Activated CD4-positive, CD25-positive, alpha-beta regulatory T cell (primary cell): Measurements from ENCODE around the gene ZNF775.

Experiments used
- DNase-seq, 4 experiments: peaks; one replicate each; lab custom pipeline; 2025; lab: John Stamatoyannopoulos, UW

The ZNF775 gene

GRCh38 chr7:150378853-150379440 is at the start of gene ZNF775:
ZNF775 (plus strand) TSS chr7:150379330; CDS start chr7:150388471, 9,141 bp downstream.
- DNase-seq, result peak; percentile 79 to 89 (median 86)

DNA sequence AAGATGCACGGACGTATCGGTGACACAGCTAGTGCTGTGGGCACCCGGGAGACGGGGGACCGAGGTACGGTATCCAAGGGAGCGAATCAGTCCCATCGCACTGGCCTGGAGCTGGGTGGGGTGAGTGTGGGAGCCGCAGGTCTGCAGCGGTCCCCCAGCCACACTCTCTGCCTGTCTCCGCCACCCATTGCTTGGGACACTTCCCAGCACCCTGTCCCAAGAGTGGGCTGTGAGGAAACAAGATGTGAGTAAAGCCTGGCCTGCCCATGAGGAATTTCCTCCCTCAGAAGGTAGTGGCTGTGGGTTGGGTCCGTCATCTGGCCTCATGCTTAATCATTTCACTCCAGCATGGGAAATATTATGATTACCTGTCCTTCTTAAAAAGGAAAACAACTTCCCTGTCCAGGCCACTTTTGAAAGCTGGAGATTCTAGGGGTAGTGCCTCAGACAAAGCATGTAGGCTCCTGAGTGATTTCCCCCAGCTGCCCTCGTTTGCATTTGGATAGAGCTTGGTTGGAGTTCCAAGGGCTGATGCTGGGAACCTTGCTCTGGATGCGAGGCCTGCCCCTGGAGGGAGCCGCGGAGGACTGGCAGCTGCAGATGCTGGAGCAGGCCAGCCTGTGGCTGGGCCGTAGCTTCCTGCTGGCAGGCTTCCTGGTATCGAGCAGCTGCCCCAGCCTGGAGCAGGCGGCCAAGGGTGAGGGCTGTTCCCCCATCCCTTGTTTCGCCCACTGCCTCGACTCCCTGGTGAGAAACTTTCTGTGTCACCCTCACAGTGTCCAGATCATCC is 49.6 kb upstream of the ZNF775 start:
- no peak for DNase-seq

DNA sequence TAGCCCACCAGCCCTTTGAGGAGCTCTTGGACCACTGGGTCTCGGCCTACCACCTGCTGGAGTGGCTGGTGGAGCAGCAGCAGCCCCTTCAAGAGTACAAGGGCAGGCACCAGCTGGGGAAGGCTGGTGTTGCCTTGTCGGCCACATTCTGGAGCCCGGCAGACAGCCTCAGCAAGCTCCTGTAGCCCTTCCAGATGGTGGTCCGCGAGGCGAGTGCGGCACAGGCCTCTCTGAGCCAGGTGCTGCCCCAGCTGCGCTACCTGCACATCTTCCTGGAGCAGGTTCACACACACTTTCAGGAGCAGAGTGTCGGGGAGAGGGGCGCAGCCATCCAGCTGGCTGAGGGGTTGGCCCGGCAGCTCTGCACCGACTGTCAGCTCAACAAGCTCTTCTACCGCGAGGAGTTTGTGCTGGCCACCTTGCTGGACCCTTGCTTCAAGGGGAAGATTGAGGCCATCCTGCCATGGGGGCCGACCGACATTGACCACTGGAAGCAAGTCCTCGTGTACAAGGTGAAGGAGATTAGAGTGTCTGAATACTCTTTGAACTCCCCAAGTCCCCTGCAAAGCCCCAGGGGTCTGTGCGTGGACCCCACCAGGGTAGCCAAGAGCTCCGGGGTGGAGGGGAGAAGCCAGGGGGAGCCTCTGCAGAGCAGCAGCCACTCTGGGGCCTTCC is 48.8 kb upstream of the ZNF775 start:
- no peak for DNase-seq

GRCh38 chr7:150332852-150333635 is 46.1 kb upstream of the ZNF775 start:
- DNase-seq, result no peak

- no peak for DNase-seq
Measured at GRCh38 chr7:150333659-150334058, 45.5 kb upstream of the ZNF775 start.

GRCh38 chr7:150334108-150334507 is 45.0 kb upstream of the ZNF775 start:
- DNase-seq, result no peak

DNA sequence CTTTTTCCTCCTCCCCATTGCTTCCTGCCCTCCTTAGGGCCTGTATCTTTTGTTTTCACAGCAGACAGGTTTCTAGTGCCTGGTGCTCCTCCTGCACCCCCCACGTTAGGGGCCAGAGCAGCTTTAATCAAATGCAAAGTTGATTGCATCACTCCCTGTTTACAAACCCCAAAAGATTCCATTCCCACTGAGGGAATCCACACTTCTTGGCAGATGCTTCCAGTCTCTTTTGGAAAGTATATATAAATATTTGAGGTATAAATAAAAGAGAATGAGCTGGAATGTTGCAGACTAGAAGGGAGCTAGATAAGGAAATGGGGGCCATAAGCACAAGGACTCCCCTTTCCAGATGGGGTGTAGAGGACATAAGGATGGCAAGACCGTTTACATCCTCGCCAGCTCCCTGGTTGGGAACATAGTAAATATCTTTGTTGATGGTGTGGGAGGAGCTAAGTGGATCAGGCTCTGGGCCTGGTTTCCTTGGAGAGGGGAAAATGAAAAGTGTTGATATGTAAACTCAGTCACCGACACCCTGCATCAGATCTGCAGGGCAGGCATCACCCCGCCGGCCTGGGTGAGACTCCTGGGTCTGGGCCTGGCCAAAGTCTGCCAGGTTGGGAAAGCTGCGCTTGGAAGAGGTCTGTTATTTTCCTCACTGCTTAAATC is 43.9 kb upstream of the ZNF775 start:
- no peak for DNase-seq

DNA sequence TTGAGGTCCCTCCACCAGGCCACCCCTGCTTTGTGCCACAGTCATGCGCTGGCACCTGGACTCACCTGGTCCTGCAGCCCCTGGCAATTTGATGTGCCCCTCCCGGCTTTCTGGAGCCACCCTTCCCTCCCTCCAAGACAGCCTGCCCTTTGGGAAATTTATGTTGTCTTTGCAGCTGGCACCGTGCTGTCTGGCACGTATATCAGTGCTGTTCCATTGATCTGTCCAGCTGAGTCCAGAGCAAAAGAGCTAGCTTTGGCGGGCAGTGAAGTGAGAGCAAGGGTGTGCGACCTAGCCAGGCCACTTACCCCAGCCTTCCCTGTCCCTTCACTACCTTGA is 43.4 kb upstream of the ZNF775 start:
- DNase-seq, result no peak

GRCh38 chr7:150336746-150337145 is 42.4 kb upstream of the ZNF775 start:
- DNase-seq, result no peak

GRCh38 chr7:150337179-150337578 is 42.0 kb upstream of the ZNF775 start:
- DNase-seq, result no peak

DNA sequence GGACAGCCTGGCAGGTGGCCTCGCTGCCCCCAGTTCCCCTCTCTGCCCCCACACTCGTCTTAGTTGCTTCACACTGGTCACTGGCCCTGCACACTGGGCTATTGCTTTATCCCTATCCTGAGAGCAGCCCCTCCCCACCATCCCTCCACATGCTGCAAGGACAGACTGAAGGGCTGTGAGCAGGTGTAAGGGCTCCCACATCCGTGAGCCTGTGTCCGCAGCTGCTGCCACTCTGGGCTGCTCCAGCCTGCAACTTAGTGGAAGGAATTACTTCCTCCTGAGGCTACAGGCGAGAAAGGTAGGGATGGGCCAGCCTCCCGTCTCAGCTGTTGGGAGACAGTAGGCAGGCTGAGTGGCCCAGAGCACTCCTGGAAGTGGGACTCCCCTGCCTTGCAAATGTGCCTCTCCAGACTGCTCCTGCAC is 41.5 kb upstream of the ZNF775 start:
- DNase-seq, result no peak

DNA sequence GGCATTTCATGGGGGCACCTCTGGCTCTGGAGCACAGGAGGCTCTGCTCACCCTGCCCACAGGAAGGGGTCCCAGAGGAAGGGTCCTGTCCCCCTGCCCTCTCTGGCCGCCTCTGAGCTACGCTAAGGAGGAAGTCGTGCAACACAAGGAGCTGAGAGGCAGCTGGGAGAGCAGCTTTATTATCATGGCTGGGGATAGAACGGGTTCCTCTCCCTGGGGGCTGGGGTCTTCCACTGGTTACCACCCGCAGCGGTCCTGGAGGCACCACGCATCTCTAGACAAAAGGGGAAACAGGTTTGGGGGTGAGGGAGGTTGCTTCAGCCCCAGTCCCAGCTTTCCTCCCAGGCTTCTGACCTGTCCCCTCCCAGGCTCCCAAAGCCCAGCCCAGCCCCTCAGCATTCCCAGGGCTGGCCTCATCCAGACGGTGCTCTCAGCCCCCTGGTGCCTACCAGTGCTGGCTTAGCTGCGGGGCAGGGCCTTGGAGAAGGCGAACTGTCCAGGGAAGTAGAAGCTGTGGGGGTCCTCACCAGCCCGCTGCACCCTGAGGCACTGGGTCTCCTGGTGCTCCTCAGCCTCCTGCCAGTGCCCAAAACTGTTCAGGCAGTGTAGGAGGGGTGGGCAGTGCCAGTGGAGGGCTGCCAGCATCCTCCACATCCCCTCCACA is 40.8 kb upstream of the ZNF775 start:
- DNase-seq, result no peak

DNA sequence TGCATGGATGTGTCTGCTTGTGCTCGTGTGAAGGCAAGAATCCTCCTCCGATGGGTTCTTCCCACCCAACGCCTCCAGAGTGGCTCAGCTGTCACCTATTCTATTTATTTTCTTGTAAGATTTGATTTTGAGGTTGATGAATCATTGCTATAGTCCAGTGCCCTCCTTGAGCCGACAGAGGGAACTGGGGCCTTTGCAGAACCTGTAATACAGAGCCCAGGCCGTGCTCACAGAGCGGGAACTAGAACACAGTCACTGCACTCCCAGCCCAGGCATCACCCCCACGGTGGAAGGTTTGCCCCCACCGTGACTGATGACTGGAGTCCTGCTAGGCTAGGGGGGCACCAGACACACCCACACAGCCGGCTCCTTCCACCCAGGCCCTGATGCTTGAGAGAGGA is 39.7 kb upstream of the ZNF775 start:
- DNase-seq, result no peak

- no peak for DNase-seq
Measured at GRCh38 chr7:150340024-150340749, 38.9 kb upstream of the ZNF775 start.

DNA sequence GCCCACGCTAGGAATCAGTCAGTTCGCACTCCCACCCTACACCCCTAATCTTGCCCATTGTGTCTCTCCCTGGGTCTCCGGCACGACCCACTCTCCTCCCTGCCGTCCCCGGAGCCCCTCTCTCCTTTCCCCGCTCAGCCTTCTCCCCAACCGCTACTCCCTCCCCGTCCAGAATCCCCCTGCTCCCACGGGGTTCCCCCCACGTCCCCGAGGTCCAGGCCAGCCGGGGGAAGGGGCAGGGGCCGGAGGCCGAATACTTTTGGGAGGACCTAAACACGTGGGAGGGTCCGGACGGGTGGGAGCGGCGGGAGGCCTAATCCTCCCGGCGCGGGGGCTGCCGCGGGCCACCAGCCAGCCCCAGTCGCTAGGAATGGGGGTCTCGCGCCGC is 38.3 kb upstream of the ZNF775 start:
- no peak for DNase-seq

- no peak for DNase-seq
Measured at GRCh38 chr7:150341263-150342120, 37.6 kb upstream of the ZNF775 start, which contains the start of gene RARRES2. RARRES2 (minus strand) TSS chr7:150341629; CDS start chr7:150340609, 1,020 bp downstream.

DNA sequence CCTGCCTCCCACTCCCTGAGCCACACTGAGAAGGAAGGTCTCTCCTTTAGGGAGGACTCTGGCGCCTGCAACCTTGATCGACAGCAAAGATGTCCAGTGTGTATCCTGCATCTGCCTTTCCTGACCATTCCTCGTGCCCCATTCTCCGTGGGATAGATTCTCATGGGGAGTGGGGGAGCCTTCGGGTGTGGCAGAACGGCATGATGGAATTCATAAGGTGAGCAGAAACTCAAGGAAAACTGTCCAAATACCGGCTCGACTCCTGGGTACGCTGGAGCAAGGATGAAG is 37.1 kb upstream of the ZNF775 start:
- no peak for DNase-seq

DNA sequence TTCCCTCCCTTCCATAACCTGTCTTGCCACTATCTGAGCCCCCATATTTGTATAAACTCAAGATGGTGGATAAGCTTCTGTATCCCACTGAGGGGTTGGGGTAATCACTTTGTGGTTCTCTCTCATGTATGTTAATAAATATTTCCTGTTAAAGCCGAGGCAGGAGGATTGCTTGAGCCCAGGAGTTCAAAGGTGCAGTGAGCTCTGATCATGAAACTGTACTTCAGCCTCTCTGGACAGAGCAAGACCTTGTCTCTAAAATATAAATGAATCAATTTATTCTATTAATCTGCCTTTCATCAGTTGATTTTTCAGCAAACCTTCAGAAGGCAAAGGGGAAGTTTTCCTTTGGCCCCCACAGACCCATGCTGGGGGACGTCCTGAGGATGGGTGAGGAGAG is 35.9 kb upstream of the ZNF775 start:
- DNase-seq, result no peak

- DNase-seq, result no peak
Measured at GRCh38 chr7:150344299-150344698, 34.8 kb upstream of the ZNF775 start.

- no peak for DNase-seq
Measured at GRCh38 chr7:150345012-150345411, 34.1 kb upstream of the ZNF775 start.
